GM12878 (cell line): ENCODE results near the gene QPCT. TPM values are rescaled to one million over a fixed set of nuclear protein-coding genes. Genes with fewer than 3 reads are reported as not detected.
A peak's percentile ranks its signal among the peaks of the same experiment; 100 is the strongest.

Experiments used
- ATF2 ChIP-seq: IDR thresholded peaks from 2 replicates; pipeline ENCODE4 v1.6.1; 2012; ENCODE audit warnings: low read length, inconsistent platforms
- CBX3 ChIP-seq: fragments of 200-600 bp; sonication (generic); IDR thresholded peaks from 2 replicates; pipeline ENCODE4 v1.6.1; 2016; ENCODE audit warnings: low read depth, borderline replicate concordance
- CHD2 ChIP-seq: IDR thresholded peaks from 2 replicates; pipeline ENCODE4 v1.6.1; 2011; ENCODE audit warnings: low read depth, low read length, improper control_type of control experiment, borderline replicate concordance
- EGR1 ChIP-seq, 2 experiments: IDR thresholded peaks; 1 replicate in 1 of 2; 2 replicates in 1 of 2; pipeline ENCODE4 v1.6.1; 2011 to 2012; ENCODE audit warnings: low read depth in 2 of 2, low read length in 2 of 2, borderline replicate concordance in 1 of 2, mild to moderate bottlenecking in 1 of 2, moderate library complexity in 1 of 2
- EP300 ChIP-seq, 2 experiments: fragments of 150-350 bp in 1 of 2; IDR thresholded peaks; 2 replicates each; pipeline ENCODE4 v1.6.1; 2011 to 2012; ENCODE audit warnings: low read depth in 2 of 2, low read length in 2 of 2, borderline replicate concordance in 1 of 2, improper control_type of control experiment in 1 of 2, inconsistent platforms in 1 of 2; ENCODE audit not compliant: control insufficient read depth in 1 of 2
- HDGF ChIP-seq: fragments of 450-650 bp; IDR thresholded peaks from 2 replicates; pipeline ENCODE4 v1.6.1; 2016; ENCODE audit warnings: antibody characterized with exemption
- HSF1 ChIP-seq: fragments of 150-350 bp; IDR thresholded peaks from 2 replicates; pipeline ENCODE4 v1.6.1; 2014; ENCODE audit warnings: mild to moderate bottlenecking, low read depth, low read length
- IRF3 ChIP-seq: fragments of 450-650 bp; IDR thresholded peaks from 2 replicates; pipeline ENCODE4 v1.6.1; 2014; ENCODE audit warnings: mild to moderate bottlenecking
- MEF2B ChIP-seq: fragments of 450-650 bp; IDR thresholded peaks from 2 replicates; pipeline ENCODE4 v1.6.1; 2018; ENCODE audit warnings: mild to moderate bottlenecking, moderate library complexity; ENCODE audit not compliant: partially characterized antibody, poor library complexity, severe bottlenecking
- NR2C2 ChIP-seq: IDR thresholded peaks from 2 replicates; pipeline ENCODE4 v1.6.1; 2011; ENCODE audit warnings: borderline replicate concordance, low read depth; ENCODE audit not compliant: control insufficient read depth, insufficient read length
- RAD21 ChIP-seq: IDR thresholded peaks from 2 replicates; pipeline ENCODE4 v1.6.1; 2011; ENCODE audit warnings: mild to moderate bottlenecking, low read depth, low read length, moderate library complexity; ENCODE audit not compliant: insufficient read depth
- RFX5 ChIP-seq: IDR thresholded peaks from 2 replicates; pipeline ENCODE4 v1.6.1; 2011; ENCODE audit warnings: low read depth, low read length, improper control_type of control experiment
- SUPT20H ChIP-seq: IDR thresholded peaks from 2 replicates; pipeline ENCODE4 v1.6.1; 2011; ENCODE audit warnings: low read depth, mild to moderate bottlenecking, low read length, moderate library complexity, borderline replicate concordance; ENCODE audit not compliant: control insufficient read depth
- USF1 ChIP-seq: IDR thresholded peaks from 2 replicates; pipeline ENCODE4 v1.6.1; 2011; ENCODE audit warnings: borderline replicate concordance, low read depth, mild to moderate bottlenecking, moderate library complexity, mixed read lengths, low read length; ENCODE audit not compliant: insufficient read depth; ENCODE audit errors: extremely low read length
- YBX1 ChIP-seq: fragments of 450-650 bp; IDR thresholded peaks from 2 replicates; pipeline ENCODE4 v1.6.1; 2016; ENCODE audit warnings: antibody characterized with exemption
- ZBTB40 ChIP-seq: fragments of 450-650 bp; IDR thresholded peaks from 2 replicates; pipeline ENCODE4 v1.6.1; 2016; ENCODE audit warnings: mild to moderate bottlenecking, moderate library complexity, borderline replicate concordance
- ZNF24 ChIP-seq: fragments of 450-650 bp; IDR thresholded peaks from 2 replicates; pipeline ENCODE4 v1.6.1; 2017; ENCODE audit warnings: antibody characterized with exemption, mild to moderate bottlenecking
- ZNF274 ChIP-seq: IDR thresholded peaks from one replicate; pipeline ENCODE4 v1.8.0; 2011; ENCODE audit not compliant: insufficient read length, insufficient read depth
- polyA plus RNA-seq, 11 experiments: library from polyadenylated mRNA; depleted of rRNA in 4 of 11; unstranded in 6 of 11; stranded (reverse) in 5 of 11; fragments of >200 nt; fragmentation: Nextera tagmentation in 4 of 11; fragmentation: Illumina TruSeq in 1 of 11; extraction: Ambion mirVana in 4 of 11; extraction: Trizol in 1 of 11; gene quantifications; 1 replicate in 1 of 11; 2 replicates in 10 of 11; pipeline versions ENCODE4 v1.2.1 to v1.2.3, GENCODE V29; 2011 to 2016; ENCODE audit warnings: inconsistent platforms in 2 of 11, missing spikeins in 2 of 11, low read depth in 1 of 11
- total RNA-seq, 4 experiments: library from RNA; depleted of rRNA in 3 of 4; stranded (reverse); fragments of >200 nt in 3 of 4; fragmentation: Illumina TruSeq in 1 of 4; extraction: Trizol in 1 of 4; gene quantifications; 2 replicates each; pipeline versions ENCODE4 v1.2.1 to v1.2.3, GENCODE V29; 2013 to 2021

QPCT gene
- total and polyA plus RNA-seq, 10 of the 15 experiments (the other 5 are each of a cell fraction or from before 2014, with no cell fraction given): 0.14 to 0.86 (median 0.18) TPM; not detected in 1

GRCh38 chr2:37389989-37390765 is 45.7 kb downstream of the QPCT start (continued):
- no peak for TF ChIP-seq USF1
- TF ChIP-seq ZBTB40: no peak
- peak; percentile 85; the same call in 1 of the 2 replicates for TF ChIP-seq ATF2
- TF ChIP-seq RFX5: no peak
- peak; percentile 72 for TF ChIP-seq MEF2B
- TF ChIP-seq ZNF274: no peak
- peak; percentile 9; the same call in 1 of the 2 replicates for TF ChIP-seq RAD21
- no peak for TF ChIP-seq HDGF
- TF ChIP-seq ZNF24: no peak
- no peak for TF ChIP-seq IRF3
- TF ChIP-seq SUPT20H: no peak
- no peak for TF ChIP-seq YBX1
- TF ChIP-seq CBX3: no peak
- TF ChIP-seq EP300 (IDR thresholded peaks at IDR 0.05; ENCODE audit: borderline replicate concordance in 1 of 2, control insufficient read depth in 1 of 2, low read depth in 2 of 2, low read length in 2 of 2): peak; percentile 58 to 90; a peak in 3 of 4 replicates
- no peak for TF ChIP-seq NR2C2
- peak in 1 of 2 experiments; percentile 74; a peak in 2 of 3 replicates for TF ChIP-seq EGR1 (IDR thresholded peaks at IDR 0.05; ENCODE audit: borderline replicate concordance in 1 of 2, low read depth in 2 of 2, low read length in 2 of 2)
- no peak for TF ChIP-seq HSF1
- TF ChIP-seq CHD2: peak; percentile 51; the same call in 1 of the 2 replicates
